Cardiac fibroblast (primary cell): Measurements from ENCODE around the gene BTBD9.

Experiments used
- DNase-seq, 2 donors: peaks; one replicate each; pipeline versions ENCODE4 v3.0.0 to v3.0.0-alpha.2; 2010; ENCODE audit warnings: low read depth in 2 of 2
- H3K4me3 ChIP-seq, 2 donors: replicated peaks in 1 of 2; 1 replicate in 1 of 2; 2 replicates in 1 of 2; pipeline ENCODE4 v1.5.1; 2011; ENCODE audit warnings: low read depth in 2 of 2, low read length in 2 of 2, mild to moderate bottlenecking in 2 of 2, moderate library complexity in 1 of 2
- TF ChIP-seq, protein P1 (sequence below): IDR thresholded peaks from one replicate; pipeline ENCODE4 v1.5.1; 2011; ENCODE audit warnings: low read depth, mild to moderate bottlenecking, low read length, inconsistent platforms

The BTBD9 gene

DNA sequence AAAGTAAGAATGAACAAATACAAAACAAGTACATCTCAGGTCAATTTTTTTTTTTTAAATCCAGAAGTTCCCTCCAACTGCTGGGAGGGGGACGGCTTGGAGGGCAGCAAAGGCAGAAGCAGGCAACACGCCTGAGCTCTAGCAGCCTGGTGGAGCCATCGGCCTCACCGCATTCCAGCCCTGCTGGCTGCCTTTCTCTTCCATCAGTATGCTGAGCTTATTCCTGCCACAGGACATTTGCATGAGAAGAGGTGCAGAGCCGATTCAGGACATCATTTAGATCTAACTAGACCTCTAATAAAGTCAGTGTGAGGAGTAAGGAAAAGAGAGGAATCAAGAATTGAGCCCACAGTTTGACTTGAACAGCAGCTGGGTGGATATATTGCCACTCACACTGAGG, 501.4 kb downstream of the BTBD9 start:
- TF ChIP-seq, protein P1, sequence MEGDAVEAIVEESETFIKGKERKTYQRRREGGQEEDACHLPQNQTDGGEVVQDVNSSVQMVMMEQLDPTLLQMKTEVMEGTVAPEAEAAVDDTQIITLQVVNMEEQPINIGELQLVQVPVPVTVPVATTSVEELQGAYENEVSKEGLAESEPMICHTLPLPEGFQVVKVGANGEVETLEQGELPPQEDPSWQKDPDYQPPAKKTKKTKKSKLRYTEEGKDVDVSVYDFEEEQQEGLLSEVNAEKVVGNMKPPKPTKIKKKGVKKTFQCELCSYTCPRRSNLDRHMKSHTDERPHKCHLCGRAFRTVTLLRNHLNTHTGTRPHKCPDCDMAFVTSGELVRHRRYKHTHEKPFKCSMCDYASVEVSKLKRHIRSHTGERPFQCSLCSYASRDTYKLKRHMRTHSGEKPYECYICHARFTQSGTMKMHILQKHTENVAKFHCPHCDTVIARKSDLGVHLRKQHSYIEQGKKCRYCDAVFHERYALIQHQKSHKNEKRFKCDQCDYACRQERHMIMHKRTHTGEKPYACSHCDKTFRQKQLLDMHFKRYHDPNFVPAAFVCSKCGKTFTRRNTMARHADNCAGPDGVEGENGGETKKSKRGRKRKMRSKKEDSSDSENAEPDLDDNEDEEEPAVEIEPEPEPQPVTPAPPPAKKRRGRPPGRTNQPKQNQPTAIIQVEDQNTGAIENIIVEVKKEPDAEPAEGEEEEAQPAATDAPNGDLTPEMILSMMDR = no peak
- no peak for DNase-seq
- no peak overlapping the region for H3K4me3 ChIP-seq

DNA sequence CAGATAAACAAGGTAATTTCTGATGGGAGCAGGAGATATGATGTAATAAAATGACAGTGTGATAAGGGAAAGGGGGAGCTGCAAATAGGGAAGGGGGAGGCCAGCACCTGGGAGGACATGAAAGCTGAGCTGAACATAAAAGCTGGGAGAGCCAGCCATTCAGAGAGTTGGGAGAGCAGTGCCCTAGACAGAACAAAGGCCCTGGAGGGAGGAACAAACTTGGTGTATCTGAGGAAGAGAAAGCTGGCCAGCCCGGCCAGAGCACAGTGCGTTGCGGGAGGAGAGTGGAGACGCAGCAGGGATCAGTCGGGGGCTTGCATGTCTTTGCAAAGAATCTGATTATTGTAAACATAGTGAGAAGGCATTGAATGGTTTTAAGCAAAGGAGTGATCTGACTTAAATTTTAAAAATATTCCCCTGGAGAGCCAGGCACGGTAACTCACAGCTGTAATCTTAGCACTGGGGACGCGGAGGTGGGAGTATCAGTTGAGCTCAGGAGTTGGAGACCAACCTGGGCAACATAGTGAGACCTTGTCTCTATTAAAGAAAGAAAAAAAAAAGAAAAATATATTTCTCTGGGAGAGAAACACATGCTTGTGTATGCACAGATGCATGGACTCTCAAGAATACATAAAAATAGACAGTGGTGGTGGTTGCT, 502.0 kb downstream of the BTBD9 start:
- H3K4me3 ChIP-seq = no peak overlapping the region
- DNase-seq = no peak
- TF ChIP-seq, protein P1 = no peak

DNA sequence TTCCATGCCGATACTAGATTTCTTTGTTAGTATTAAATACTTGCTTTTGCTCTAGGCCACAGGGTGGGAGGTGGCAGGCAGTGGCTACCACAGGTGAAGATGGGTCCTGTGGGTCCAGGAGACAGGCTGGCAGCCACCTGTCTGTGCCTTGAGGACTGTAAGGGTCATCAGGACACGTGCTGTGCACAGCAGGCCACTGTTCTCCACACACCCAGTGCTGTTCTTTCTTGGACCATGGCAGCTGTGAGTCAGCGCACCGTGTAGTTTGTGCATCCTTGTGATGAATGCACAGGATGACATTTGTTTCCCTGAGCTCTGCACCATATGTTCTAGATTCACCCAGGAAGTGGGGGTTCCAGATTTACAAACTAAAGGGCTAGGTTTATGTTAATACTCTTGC, 503.2 kb downstream of the BTBD9 start:
- DNase-seq = peak in 1 of 2 donors; percentile 29
- H3K4me3 ChIP-seq = no peak overlapping the region
- TF ChIP-seq, protein P1 = no peak

DNA sequence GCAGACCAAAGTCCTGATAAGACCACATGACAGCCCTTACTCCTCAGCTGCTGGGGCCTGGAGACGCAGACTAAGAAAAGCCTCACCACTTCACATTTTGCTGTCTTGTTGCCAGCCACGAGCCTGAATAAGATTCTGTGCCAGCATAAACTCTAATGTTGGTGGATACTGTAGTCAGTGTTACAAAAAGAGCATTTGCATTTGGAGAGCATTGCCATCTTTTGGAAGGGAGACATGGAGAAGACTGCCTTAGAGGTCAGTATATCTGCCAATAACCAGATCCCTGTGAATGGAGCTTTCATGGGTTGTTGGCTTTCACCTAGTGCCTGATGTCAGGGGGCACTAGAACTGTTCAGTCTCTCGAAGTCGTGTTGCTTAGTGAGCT, 505.0 kb downstream of the BTBD9 start:
- no peak for DNase-seq
- TF ChIP-seq, protein P1 = no peak
- H3K4me3 ChIP-seq = no peak overlapping the region

DNA sequence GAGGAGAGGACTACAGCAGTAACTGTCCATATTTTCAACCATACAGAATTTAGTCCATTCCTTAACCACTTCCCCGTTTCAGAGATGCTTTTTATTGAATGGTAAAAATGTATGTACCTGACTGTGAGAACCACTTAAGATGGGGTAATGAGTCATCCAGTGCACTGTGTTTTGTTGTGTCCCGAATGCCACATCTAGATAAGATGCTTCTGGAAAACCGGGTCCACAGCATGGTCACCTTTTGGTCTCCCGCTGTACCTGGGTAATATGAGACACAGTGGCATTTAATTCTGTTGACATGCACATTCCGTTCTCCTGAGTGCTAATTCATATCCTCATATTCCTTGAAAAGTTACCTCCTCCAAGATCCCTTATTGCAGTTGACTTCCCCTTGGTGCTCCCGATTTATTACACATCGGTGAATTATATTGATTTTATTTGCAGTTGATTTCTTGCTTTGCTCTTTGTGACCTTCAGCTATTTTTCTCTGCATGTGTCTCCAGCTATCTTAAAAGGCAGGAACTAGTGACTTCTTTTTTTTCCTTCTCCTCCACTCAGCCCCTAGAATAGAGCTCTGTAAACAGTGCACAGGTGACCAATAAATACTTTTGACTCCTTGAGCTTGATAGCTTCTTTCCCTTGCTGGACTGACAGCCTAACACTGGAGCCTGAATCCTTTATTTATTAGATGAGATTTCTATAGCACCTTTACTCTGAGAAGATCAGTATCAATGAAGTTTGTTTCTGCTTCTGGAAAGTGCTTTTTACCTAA, 505.6 kb downstream of the BTBD9 start:
- no peak overlapping the region for H3K4me3 ChIP-seq
- no peak for DNase-seq
- TF ChIP-seq, protein P1 = no peak

DNA sequence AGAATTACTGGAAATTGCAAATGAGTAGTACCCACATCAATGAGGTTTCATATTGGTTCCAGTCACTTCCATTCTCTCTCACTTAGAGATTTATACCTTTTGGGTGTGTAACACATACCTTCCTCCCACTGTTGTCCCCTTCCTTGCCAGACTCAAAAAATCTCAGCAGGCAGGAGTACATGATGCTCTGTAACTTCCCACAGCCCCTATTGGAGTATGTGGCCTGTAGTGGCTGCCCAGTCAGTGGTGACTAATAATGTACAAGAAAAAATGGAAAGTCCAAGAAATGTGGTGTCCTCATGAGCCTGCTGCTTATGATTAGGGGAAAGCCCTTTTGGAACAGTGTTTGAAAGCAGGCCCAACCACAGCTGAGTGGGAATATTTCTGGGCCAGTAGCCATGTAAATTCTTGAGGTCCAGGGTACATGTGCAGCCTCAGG, 508.2 kb downstream of the BTBD9 start:
- no peak overlapping the region for H3K4me3 ChIP-seq
- peak; percentile 93 to 96 for DNase-seq
- TF ChIP-seq, protein P1 = no peak
